ENCODE data around the gene FRG2B.
"Not testable (repeated sequence)": the region's sequence is repeated elsewhere in the genome, so short reads cannot be mapped to it uniquely, and the experiment has no call there.

FRG2B gene

DNA sequence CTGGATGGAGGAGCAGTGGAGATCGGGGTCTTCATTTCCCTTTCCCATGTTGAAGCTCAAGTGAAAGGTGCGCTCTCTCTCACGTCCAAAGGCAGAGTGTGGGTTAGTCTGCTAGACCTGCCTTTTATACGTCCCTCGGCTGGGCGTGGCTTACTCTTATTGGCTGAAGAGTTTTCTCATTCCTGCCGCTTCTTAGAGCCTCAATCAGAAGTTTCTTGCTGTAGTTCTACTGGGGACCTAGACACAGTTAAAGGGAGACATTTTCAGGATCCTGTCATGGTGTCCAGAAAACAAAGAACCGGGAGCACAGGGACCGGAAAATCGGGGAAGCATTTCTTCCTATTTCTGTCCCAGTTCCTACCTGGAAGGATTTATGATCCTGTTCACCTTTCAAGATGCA is at the start of gene FRG2B:
FRG2B (minus strand) TSS at position 101 of the 400 bp plus-strand sequence; CDS start at position 48, 53 bp downstream.
- in situ Hi-C loops (cut with HindIII; ENCODE audit: low sequenced_read_pairs), result not testable (repeated sequence)

DNA sequence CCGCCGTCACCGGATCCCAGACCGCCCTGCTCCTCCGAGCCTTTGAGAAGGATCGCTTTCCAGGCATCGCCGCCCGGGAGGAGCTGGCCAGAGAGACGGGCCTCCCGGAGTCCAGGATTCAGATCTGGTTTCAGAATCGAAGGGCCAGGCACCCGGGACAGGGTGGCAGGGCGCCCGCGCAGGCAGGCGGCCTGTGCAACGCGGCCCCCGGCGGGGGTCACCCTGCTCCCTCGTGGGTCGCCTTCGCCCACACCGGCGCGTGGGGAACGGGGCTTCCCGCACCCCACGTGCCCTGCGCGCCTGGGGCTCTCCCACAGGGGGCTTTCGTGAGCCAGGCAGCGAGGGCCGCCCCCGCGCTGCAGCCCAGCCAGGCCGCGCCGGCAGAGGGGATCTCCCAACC is 40.9 kb upstream of the FRG2B start:
- in situ Hi-C loops (cut with HindIII; ENCODE audit: low sequenced_read_pairs), result not testable (repeated sequence)

DNA sequence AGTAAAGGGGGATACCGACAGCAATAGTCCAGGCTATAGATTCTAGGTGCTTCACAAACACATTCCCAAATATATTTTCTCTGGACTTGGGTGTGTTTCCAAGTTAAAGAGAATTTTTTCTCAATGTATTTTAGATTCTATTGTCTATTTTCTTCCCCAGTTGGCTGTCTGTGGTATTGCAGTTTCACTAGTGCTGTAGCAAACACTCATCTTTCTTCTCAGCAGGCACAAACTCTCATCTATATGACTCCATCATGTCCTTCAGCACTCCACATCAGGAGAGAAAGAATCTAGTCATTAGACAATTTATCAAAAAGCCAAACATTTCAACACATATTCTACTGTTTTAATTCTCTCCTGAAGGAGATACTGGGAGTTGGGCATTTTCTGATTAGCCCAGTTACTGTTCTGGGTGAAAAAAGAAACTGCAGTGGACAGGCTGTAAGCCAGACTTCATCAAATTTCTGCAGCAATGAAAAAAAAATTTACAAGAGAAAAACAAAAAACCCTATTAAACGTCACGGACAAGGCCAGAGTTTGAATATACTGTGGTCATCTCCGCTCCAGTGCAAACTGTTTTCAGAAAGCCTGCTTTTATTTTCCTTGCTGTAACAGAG is 37.1 kb upstream of the FRG2B start:
- in situ Hi-C loops (cut with HindIII; ENCODE audit: low sequenced_read_pairs), result not testable (repeated sequence)

DNA sequence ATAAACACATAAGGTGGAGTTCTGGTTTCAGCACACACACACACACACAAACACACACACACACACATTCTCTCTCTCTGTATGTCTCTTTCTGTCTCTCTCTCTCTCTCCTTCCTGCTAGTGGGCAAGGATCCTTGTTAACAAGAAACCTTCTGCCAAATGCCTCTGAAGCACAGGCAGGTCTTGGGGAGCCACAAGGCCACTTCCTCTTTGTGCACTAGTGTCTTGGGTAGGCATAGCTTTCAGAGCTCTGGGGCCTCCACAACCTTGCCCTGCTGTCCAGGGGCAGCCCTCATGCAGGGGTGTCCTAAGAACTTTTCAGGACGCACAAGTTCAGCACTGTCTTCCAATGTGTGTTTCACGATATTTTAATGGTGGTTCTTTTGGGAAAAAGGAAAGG is 34.5 kb upstream of the FRG2B start:
- in situ Hi-C loops (cut with HindIII; ENCODE audit: low sequenced_read_pairs), result not testable (repeated sequence)

DNA sequence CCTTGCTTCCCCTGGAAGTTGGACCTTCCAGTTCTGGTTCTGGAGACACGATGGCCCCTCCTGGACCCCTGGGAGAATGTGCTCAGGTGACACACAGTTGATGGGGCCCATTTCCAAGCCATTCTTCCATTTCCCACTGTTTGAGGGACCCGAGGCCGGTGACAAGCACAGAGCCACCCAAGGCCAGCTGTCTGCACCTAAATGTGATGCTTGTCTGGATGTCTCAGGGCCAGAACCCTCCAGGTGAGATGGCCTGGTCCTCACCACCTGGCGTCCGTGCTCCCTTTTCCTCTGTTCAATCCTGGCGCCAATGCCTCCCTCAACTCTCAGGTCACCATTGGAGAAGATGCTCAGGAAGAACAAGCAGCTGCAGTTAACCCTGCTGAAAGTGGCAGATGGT is 33.9 kb upstream of the FRG2B start:
- in situ Hi-C loops (cut with HindIII; ENCODE audit: low sequenced_read_pairs), result not testable (repeated sequence)

DNA sequence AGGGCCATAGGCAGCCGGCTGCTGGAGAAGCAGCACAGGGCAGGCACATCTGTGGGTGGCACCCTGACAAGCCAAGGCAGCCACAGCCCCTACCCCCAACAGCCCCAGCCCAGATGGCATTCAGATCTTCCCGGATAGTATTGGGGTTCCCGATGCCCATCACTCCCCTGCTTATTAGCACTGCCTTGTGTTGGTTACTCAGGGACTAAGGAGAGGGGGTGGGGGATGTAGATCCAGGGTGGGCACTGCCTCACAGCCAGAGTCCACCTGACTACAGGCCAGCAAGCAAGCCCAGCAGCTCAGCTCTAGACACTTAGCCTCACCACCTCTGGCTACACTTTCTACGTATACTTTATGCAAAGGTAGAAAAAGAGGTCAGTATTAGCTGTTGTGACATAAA is 30.7 kb upstream of the FRG2B start:
- in situ Hi-C loops (cut with HindIII; ENCODE audit: low sequenced_read_pairs), result not testable (repeated sequence)

DNA sequence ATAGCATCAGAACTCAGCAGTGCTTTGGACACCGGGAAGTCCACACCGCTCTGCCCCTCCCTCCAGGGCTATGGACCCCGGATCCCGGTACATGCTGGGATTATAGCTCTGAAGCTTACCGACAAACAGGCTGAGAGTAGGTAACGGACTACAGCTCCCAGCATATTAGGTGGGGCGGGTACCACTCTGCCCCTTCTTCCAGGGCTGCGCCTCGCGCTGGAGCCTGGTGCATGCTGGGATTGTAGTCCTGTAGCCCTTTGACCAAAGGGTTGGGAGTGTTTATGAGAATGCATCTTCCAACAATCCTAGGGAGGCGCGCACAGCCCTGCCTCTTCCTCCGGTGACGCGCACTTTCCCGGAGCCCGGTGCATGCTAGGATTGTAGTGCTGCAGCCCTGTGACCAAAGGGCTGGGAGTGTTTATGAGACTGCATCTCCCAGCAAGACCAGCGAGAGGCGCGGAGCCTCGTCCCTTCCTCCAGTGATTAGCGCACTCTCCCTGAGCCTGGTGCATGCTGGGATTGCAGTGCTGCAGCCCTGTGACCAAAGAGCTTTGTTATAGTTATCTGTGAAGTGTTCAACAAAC is 22.4 kb upstream of the FRG2B start:
- in situ Hi-C loops (cut with HindIII; ENCODE audit: low sequenced_read_pairs), result not testable (repeated sequence)

DNA sequence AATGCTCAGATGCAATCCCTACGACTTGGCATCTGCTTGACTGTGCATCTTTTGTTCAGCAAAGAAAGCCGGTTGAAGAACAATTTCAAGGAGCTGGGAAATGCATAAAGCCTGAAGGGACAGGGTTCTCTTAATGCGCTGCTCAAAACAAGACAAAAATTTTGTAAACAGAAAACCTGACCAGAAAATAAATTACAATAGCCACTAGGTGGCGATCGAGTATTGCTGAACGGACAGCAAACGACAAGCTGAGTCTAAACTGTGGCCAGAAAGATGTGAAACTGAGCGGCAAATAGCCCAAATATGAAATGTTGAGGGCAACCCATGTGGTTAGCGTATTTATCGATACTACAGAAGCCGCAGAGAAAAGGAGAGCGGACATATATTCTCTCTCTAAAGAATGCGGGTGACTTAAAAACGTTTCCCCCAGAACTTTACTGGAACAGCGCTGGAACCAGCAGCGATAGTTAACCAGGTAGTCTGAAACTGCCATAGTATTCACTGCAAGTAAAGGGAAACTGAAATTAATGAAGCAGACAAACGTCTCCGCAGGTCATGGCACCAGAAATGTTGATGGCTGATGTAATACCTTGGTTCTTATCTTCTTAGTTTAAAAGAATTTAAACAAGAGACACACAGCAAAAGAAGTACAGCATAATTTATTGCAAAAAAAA is 20.6 kb upstream of the FRG2B start:
- in situ Hi-C loops (cut with HindIII; ENCODE audit: low sequenced_read_pairs), result not testable (repeated sequence)

DNA sequence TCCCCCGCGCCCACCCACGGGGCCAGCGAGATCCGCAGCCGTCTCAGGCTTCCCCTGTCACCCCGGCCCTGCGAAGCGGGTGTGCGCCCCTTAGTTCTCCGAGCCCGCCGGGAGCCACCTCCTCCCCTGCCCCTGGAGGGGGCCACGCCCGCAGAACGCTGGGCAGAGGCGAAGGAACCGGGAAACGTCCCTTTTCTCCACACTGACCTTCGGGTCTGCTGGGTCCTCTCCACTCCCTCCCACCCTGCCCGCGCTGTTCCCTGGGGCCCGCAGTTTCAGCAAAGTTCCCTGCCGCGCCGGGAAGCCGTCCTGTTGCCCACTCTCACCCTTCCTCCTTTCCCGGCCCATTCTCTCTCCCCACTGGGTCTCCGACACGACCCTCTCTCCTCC is 11.2 kb upstream of the FRG2B start:
- in situ Hi-C loops (cut with HindIII; ENCODE audit: low sequenced_read_pairs), result not testable (repeated sequence)

DNA sequence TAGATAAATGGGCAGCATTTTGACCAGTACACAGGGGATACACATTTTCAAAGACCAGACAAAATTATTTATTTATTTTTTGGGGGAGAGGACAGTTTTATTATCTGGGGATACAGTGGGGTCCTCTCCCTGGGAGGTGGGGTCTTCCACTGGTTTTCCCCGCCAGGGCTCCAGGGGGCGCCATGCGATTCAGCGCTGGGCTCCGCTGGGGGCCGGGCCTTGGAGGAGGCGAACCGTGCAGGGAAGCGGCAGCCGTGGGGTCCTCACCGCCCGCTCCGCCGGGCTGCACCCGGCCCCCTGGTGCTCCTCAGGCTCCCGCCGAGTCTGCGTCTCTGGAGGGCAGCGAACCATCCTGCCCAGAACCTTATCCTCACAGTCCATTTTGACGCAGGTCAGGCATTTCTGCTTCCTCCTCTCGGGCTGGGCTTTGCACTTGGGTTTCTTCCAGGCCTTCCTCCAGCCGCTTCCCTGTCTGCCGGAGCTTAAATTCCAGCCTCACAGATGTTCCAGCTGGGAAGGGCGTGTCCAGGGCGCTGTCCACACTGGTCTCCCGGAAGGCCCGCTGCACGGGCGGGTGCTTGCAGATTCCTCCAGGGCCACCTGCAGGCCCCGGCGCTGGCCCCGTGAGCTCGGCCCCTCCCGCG is 10.7 kb upstream of the FRG2B start:
- in situ Hi-C loops (cut with HindIII; ENCODE audit: low sequenced_read_pairs), result not testable (repeated sequence)

DNA sequence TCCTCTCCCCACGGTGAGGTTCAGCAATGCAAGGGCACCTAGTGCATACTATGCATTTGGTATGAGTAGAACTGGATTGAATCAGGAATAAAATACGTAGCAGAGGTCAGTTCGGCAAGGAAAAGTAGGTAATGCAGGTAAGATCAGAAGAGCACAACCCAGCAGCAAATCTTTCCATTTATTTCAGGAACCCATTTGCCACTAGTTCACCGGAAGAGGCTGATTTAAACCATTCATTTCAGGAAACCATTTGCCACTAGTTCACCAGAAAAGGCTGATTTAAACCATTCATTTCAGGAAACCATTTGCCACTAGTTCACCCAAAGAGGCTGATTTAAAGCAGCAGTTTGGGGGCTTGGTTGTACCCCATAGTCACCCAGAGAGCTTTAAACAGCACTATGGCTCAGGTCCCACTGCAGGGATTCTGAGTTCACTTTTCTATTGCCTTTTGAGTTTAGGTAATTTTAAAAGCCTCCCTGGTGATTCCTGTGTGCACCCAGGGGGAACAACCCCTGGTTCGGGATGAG is 4.2 kb upstream of the FRG2B start:
- in situ Hi-C loops (cut with HindIII; ENCODE audit: low sequenced_read_pairs), result not testable (repeated sequence)

DNA sequence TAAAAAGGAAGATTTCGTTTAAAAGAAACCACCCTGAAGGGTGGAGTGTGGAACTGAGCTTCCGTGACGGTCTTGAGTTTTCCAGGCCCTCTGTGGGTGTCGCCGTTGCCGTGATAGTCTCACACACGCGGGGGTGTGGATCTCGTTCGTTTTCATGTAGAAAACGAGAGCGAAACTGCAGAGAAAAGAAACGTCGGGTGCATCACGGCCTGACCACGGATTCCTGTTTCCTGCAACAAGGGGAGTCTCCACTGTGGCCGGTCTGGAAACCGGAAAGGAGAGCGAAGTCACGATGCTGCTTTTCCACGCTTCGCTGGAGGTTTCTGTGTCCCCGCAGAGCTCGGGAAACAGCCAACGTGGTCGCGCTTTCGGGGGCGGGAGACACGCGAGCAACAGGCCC is 4.1 kb downstream of the FRG2B start:
- in situ Hi-C loops (cut with HindIII; ENCODE audit: low sequenced_read_pairs), result not testable (repeated sequence)

DNA sequence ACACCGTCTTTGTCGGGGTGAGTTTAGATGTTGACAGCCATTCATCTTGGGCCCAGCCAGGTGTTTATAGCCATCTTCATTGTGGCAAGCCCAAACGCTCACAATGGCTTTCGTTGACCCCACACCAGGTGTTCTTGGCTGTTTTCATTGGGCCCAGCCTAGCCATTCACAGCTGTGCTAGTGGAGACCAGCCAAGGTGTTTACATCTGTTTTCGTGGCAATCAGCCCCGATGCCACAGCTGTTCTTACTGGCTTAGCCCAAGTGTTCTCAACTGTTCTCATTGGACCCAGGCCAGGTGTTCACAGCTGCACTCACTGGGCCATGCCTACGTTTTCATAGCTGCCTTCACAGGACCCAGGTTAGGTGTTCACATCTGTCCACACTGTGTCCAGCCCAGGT is 7.7 kb downstream of the FRG2B start:
- in situ Hi-C loops (cut with HindIII; ENCODE audit: low sequenced_read_pairs), result no loop called here

DNA sequence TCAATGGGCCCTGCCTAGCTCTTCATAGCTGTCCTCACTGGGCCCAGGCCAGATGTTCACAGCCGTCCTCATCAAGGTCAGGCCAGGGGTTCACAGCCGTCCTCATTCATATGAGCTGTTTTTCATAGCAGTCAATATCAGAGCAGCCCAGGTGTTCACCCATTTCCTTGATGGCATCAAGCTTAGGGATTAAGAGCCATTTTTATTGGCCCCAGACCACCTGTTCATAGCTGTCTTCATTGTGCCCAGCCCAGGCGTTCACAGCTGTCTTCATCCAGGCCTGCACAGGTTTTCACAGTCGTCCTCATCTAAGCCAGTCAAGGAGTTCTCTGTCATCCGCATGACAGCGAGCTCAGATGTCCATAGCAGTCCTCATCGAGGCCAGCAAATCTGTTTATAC is 9.4 kb downstream of the FRG2B start:
- in situ Hi-C loops (cut with HindIII; ENCODE audit: low sequenced_read_pairs), result no loop called here

DNA sequence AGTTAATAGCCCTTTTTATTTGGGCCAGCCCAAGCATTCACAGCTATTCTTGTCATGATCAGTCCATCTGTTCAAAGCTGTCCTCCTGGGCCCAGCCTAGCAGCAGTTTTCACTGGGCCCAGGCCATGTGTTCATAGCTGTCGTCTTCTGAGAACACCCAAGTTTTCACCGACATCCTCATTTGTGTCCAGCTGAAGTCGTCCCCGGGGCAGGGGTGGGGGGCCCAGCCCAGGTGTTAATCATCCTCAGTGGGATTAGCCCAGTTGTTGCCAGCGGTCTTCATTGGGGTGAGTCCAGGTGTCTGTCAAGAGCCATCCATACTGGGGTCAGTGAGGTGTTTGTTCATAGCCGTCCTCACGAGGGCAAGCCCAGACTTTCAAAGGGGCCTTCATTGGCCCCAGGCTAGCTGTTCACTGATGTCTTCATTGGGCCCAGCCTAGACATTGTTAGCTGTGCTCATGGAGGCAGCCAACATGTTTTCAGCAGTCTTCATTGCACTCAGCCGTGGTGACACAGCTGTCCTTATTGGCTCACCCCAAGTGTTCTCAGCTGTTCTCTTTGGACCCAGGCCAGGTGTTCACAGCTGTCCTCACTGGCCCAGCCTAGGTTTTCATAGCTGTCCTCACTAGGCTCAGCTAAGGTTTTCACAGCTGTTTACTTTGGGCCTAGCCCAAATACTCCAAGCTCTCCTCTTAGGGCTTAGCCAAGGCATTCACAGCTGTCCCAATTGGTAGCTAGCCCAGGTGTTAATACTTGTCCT is 10.0 kb downstream of the FRG2B start:
- in situ Hi-C loops (cut with HindIII; ENCODE audit: low sequenced_read_pairs), result no loop called here

DNA sequence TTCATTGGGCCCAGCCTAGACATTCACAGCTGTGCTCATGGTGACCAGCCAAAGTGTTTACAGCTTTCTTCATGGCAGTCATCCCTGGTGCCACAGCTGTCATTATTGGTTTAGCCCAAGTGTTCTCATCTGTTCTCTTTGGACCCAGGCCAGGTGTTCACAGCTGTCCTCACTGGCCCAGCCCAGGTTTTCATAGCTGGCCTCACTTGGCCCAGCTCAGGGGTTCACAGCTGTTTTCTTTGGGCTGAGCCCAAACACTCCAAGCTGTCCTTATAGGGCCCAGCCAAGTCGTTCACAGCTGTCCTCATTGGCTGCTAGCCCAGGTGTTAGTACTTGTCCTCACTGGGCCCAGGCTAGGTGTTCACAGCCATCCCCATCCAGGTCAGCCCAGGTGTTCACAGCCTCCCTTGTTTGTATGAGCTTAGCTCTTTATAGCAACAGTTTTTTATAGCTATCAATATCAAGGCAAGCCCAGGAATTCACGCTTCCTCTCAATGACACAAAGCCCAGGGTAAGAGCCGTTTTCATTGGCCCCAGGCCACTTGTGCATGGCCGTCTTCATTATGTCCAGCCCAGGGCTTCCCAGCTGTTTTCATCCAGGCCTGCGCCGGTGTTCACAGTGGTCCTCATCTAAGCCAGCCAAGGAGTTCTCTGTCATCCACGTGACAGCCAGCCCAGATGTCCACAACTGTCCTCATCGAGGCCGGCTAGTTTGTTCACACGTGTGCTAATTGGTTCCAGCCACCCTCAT is 11.6 kb downstream of the FRG2B start:
- in situ Hi-C loops (cut with HindIII; ENCODE audit: low sequenced_read_pairs), result no loop called here

DNA sequence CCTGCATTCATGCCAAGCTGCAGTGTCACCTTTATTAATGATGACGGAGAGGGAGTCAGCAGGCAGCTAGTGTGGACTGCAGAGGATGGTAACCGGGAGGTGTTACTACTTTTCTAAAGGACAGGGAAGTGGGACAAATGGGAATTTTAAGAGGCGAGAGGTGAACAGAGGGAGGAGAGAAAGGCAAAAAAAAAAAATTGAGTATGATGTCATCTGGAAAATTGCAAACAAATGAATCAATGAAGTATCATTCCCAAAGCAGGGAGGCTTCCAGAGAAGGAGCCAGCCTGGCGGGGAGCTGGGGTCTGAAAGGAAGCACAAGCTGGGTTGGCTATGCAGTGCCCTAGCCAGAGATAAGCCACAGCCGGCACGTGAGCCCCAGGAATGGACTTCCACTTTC is 12.9 kb downstream of the FRG2B start:
- in situ Hi-C loops (cut with HindIII; ENCODE audit: low sequenced_read_pairs), result no loop called here

DNA sequence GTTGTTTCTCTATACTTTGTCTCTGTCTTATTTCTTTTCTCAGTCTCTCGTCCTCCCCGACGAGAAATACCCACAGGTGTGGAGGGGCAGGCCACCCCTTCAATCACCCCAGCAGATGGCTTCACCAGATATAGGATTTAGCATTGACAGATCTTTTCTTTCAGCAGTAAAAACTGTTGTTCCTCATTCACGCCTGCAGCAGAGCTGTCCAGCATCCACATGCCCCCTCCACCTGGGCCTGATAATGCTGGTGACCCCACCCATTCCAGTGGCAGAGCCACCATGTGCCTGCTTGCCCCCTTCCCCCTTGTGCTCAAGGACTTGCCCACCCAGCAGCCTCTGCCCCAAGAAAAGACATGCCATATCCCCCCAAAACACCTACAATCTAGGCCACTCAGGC is 15.5 kb downstream of the FRG2B start:
- in situ Hi-C loops (cut with HindIII; ENCODE audit: low sequenced_read_pairs), result no loop called here

DNA sequence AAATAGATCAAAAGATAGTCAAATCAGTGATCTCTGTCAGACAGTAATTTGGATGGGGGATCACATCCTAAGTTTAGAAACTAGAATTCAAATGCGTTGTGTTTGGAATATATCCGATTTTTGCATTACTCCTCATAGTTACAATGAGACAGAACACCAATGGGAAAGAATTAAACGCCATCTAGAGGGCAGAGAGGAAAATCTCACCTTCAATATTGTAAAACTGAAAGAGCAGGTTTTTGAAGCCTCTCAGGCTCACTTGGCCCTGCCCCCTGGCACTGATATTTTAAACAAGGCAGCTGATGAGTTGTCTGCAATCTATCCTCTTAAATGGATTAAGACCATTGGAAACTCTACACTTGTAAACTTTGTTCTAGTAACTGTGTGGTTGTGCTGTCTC is 17.7 kb downstream of the FRG2B start:
- in situ Hi-C loops (cut with HindIII; ENCODE audit: low sequenced_read_pairs), result no loop called here

DNA sequence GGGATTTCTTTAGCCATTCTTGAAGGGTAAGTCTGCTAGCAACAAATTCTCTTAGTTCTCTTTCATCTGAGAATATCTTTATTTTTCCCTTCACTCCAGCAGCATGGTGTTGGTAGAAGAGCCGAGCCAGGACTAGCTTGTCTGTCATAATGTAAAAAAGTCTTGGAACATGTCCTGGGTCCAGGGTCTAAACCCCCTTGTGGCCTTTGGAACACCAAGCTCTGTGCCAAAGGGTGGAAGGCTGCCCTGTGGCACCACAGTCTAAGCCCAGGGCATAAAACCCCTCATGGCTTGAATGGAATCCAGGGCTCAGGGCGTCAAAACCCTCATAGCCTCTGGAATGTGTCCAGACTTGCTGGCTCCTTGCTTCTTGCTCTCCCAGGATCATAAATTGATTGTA is 23.2 kb downstream of the FRG2B start:
- in situ Hi-C loops (cut with HindIII; ENCODE audit: low sequenced_read_pairs), result not testable (repeated sequence)

Data from endothelial cell of hepatic sinusoid (primary cell).